Smooth muscle cell (in vitro differentiated cells): ENCODE results near the gene ZNF200. TPM values are rescaled to one million over a fixed set of nuclear protein-coding genes. Genes with fewer than 3 reads are reported as not detected.

Experiments
- DNase-seq: peaks from one replicate; lab custom pipeline; 2025; ENCODE audit not compliant: unreplicated experiment; lab: John Stamatoyannopoulos, UW
- H2AFZ ChIP-seq: fragments of 200-600 bp; sonication (generic); 2 replicates; pipeline ENCODE4 v1.6.0; 2016; ENCODE audit warnings: antibody characterized with exemption, low read depth, mild to moderate bottlenecking
- H3F3A ChIP-seq: fragments of 200-600 bp; sonication (generic); 2 replicates; pipeline ENCODE4 v1.6.0; 2017; ENCODE audit warnings: antibody characterized with exemption, low read depth
- H3K27ac ChIP-seq: fragments of 200-600 bp; sonication (generic); 2 replicates; pipeline ENCODE4 v1.5.1; 2016; ENCODE audit warnings: low read depth, mild to moderate bottlenecking
- H3K27me3 ChIP-seq: fragments of 200-600 bp; sonication (generic); 2 replicates; pipeline ENCODE4 v1.6.1; 2016; ENCODE audit warnings: low read depth, mild to moderate bottlenecking
- H3K36me3 ChIP-seq: fragments of 200-600 bp; sonication (generic); 2 replicates; pipeline ENCODE4 v1.5.1; 2016; ENCODE audit warnings: low read depth
- H3K4me1 ChIP-seq: fragments of 200-600 bp; sonication (generic); 2 replicates; pipeline ENCODE4 v1.5.1; 2016; ENCODE audit warnings: low read depth
- H3K4me2 ChIP-seq: fragments of 200-600 bp; sonication (generic); 2 replicates; pipeline ENCODE4 v1.6.0; 2016; ENCODE audit warnings: mild to moderate bottlenecking
- H3K4me3 ChIP-seq: fragments of 200-600 bp; sonication (generic); 2 replicates; pipeline ENCODE4 v1.5.1; 2016; ENCODE audit warnings: mild to moderate bottlenecking
- H3K79me2 ChIP-seq: fragments of 200-600 bp; sonication (generic); 2 replicates; pipeline ENCODE4 v1.6.0; 2016; ENCODE audit warnings: low read depth, mild to moderate bottlenecking
- H3K9ac ChIP-seq: fragments of 200-600 bp; sonication (generic); 2 replicates; pipeline ENCODE4 v1.6.0; 2016; ENCODE audit warnings: low read depth
- H3K9me3 ChIP-seq: fragments of 200-600 bp; sonication (generic); replicated peaks from 2 replicates; pipeline ENCODE4 v1.5.1; 2016; ENCODE audit warnings: low read depth
- H4K20me1 ChIP-seq: fragments of 200-600 bp; sonication (generic); 2 replicates; pipeline ENCODE4 v1.6.0; 2016; ENCODE audit warnings: low read depth
- CTCF ChIP-seq: fragments of 200-600 bp; sonication (generic); IDR thresholded peaks from 2 replicates; pipeline ENCODE4 v1.5.1; 2017; ENCODE audit warnings: borderline replicate concordance, mild to moderate bottlenecking, antibody characterized with exemption; ENCODE audit not compliant: insufficient read depth, poor library complexity, severe bottlenecking
- WGBS: methylation state at CpG from one replicate; pipeline ENCODE4 v1.1.7; 2016; ENCODE audit warnings: low lambda C conversion rate; 5-methylcytosine and 5-hydroxymethylcytosine counted together
- polyA plus RNA-seq: library from polyadenylated mRNA; unstranded; fragments of >200 nt; fragmentation: Nextera tagmentation; extraction: Ambion mirVana; gene quantifications from 2 replicates; pipeline ENCODE4 v1.2.1, GENCODE V29; 2016
- total RNA-seq: library from RNA; depleted of rRNA; stranded (reverse); fragments of >200 nt; gene quantifications from 2 replicates; pipeline ENCODE4 v1.2.3, GENCODE V29; 2014

Gene ZNF200
- total and polyA plus RNA-seq, 2 experiments from 2014 or later, result 7.0 to 8.7 TPM

GRCh38 chr16:3282103-3282729 lies 47.3 kb upstream of the ZNF200 start:
- no peak for TF ChIP-seq CTCF
- peak overlapping the region; percentile 93 for H3K9ac ChIP-seq
- H3K4me1 ChIP-seq, result peaks cover 14% of the 10 kb centered on the region
- H4K20me1 ChIP-seq, result peaks cover 11% of the 10 kb centered on the region
- H2AFZ ChIP-seq, result peak overlapping the region; percentile 83
- no peak for DNase-seq
- no peaks in the 10 kb centered on the region for H3K9me3 ChIP-seq
- peak overlapping the region; percentile 98 for H3K27ac ChIP-seq
- H3F3A ChIP-seq, result no peaks in the 10 kb centered on the region
- peaks cover 12% of the 10 kb centered on the region for H3K36me3 ChIP-seq
- WGBS, result 22% methylated on average over 29 of the region's 29 CpGs
- H3K79me2 ChIP-seq, result peaks cover 36% of the 10 kb centered on the region
- peaks cover 6% of the 10 kb centered on the region for H3K27me3 ChIP-seq
- H3K4me3 ChIP-seq, result peak overlapping the region; percentile 85
- peak overlapping the region; percentile 99 for H3K4me2 ChIP-seq

GRCh38 chr16:3281222-3281820 lies 46.4 kb upstream of the ZNF200 start:
- Histone ChIP-seq H4K20me1 (peaks cover 11% of the 10 kb centered on the region), H3K4me2 (no peak overlapping the region), H3K27me3 (peaks cover 14% of the 10 kb centered on the region), H3K4me1 (peaks cover 14% of the 10 kb centered on the region), H2AFZ (no peak overlapping the region), H3K9ac (no peak overlapping the region), H3K36me3 (peaks cover 8% of the 10 kb centered on the region), H3K27ac (no peak overlapping the region), H3K4me3 (no peak overlapping the region), H3F3A (no peaks in the 10 kb centered on the region), H3K9me3 (no peaks in the 10 kb centered on the region), H3K79me2 (peaks cover 27% of the 10 kb centered on the region)
- 99% methylated on average over 6 of the region's 6 CpGs for WGBS
- DNase-seq, result no peak
- TF ChIP-seq CTCF, result no peak

GRCh38 chr16:3276679-3277078 lies 41.7 kb upstream of the ZNF200 start:
- Histone ChIP-seq H3K4me3 (no peak overlapping the region), H3K4me2 (no peak overlapping the region), H3K4me1 (no peaks in the 10 kb centered on the region), H2AFZ (no peak overlapping the region), H4K20me1 (no peaks in the 10 kb centered on the region), H3K36me3 (no peaks in the 10 kb centered on the region), H3K79me2 (no peaks in the 10 kb centered on the region), H3K9me3 (no peaks in the 10 kb centered on the region), H3K27me3 (peaks cover 16% of the 10 kb centered on the region), H3K27ac (no peak overlapping the region), H3F3A (no peaks in the 10 kb centered on the region), H3K9ac (no peak overlapping the region)
- WGBS, result 89% methylated on average over 5 of the region's 5 CpGs
- TF ChIP-seq CTCF, result no peak
- DNase-seq, result no peak

GRCh38 chr16:3274947-3275346 lies 40.0 kb upstream of the ZNF200 start:
- peaks cover 16% of the 10 kb centered on the region for H3K27me3 ChIP-seq
- H3K36me3 ChIP-seq, result no peaks in the 10 kb centered on the region
- H3K4me3 ChIP-seq, result no peak overlapping the region
- H3F3A ChIP-seq, result no peaks in the 10 kb centered on the region
- no peaks in the 10 kb centered on the region for H4K20me1 ChIP-seq
- H2AFZ ChIP-seq, result no peak overlapping the region
- H3K4me1 ChIP-seq, result no peaks in the 10 kb centered on the region
- DNase-seq, result no peak
- no peaks in the 10 kb centered on the region for H3K79me2 ChIP-seq
- H3K9me3 ChIP-seq, result no peaks in the 10 kb centered on the region
- no peak overlapping the region for H3K9ac ChIP-seq
- H3K4me2 ChIP-seq, result no peak overlapping the region
- H3K27ac ChIP-seq, result no peak overlapping the region
- no peak for TF ChIP-seq CTCF
